ENCODE data around the gene IFNA14.

- TF ChIP-seq CTCF (IDR thresholded peaks at IDR 0.05) (no peak), POLR2A (IDR thresholded peaks at IDR 0.05) (no peak)
Observed at GRCh38 chr9:21281275-21281674, 41.5 kb upstream of the IFNA14 start.

Measured in uterus (tissue), 2 donors.